SW 1271 (cell line): Measurements from ENCODE around the gene EEFSEC.

ENCODE experiments used
- DNase-seq, 2 experiments: peaks; one replicate each; lab custom pipeline; 2025; lab: John Stamatoyannopoulos, UW

The EEFSEC gene

GRCh38 chr3:128217702-128218547 lies 64.6 kb downstream of the EEFSEC start:
- DNase-seq = no peak

DNA sequence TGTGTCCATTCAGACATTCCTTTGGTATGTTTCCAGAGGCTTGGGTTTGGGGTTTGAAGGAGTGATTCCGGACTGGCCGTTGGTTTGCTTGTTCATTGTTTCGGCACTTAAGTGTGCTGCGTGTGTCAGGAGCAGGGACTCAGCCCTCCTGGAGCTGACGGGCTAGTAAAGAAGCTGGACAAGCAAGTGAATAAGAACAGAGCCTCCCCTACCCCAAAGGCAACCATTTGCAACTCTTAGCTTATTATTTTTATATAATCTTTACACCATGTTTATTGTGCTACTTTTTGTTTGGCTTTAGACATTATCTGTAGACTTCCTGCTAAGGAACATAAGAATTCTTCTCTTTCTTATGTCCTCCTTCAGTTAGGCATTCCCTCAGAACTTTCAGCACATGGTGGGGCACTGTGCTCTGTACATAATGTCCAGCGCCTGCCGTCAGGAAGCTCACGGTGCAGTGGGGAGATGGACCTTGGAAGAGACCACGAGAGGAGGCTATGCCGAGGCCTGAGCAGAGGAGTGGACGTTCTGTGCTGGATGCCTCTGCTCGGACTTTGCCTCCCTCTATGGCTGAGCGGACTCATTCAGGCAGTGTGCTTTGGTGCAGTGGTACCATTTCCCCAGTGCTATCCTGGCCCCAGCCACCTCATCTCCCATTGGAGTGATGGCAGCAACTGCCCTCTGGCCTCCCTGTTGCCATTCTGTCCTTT lies 65.4 kb downstream of the EEFSEC start:
- no peak for DNase-seq

DNA sequence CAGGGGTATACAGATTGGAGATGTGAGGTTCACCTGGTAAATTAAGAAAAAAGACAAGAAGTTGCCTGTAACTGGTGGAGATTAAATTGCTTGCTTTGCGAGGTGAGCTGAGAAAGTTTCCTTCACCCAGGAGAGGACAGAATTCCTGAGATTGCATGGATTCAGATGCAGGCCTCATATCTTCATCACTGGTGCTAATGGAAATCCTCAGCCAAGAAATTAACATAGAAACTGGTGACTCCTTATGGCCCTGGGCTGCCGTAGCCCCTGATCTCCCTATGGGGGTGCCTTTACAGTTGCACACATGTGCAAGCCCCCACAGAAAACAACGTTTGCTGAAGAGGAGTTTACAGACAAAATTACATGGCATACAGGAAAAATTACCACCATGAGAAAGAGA lies 68.0 kb downstream of the EEFSEC start:
- DNase-seq = no peak

DNA sequence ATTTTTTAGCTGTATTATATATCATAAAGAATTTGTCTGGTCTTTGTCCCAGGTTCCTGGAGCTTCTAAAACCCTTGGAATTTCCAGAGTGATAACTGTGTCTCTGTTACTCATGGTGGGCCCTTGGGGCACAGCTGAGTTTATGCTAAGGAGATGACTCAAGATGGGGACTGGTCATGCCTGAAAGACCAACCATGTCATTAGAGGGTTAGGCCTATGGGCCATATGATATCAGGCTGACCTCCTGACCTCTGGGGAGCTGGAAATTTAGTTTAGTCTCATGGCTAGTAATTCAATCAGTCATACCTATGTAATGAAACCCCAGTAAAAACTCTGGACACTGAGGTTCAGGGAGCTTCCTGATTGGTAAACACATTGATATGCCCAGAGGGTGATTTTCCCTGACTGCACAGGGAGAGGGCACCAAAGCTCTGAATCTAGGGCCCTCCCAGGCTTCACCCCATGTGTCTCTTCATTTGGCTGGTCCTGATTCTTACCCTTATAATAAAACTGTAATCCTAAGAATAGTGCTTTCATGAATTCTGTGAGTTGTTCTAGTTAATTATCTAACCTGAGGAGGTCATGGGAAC lies 69.6 kb downstream of the EEFSEC start:
- DNase-seq = no peak

DNA sequence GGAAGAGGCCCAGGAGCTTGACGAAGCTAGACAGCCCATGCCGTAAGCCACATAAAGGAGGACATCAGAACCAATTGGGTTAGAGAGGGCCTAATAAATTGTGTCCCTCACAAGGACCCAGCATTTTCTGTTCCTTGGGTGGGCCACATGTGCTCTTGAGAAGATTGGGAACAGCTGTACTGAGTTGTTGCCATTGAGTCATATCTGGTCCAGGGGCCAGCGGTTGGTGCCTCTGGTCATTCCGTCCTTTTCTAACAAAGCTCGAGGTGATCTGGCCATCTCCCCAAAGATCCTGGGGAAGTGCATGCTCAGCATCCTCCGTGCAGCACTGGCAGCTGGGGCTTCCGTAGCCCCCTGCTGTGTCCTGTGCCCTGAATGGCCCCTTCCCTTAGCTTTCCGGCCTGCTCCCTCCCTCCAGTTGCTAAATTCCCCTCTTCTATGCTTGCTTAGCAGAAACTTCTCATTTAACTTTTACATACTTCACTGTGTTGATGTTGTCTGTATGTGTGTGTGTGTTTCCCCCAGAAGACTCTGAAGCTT lies 73.0 kb downstream of the EEFSEC start:
- DNase-seq = no peak

DNA sequence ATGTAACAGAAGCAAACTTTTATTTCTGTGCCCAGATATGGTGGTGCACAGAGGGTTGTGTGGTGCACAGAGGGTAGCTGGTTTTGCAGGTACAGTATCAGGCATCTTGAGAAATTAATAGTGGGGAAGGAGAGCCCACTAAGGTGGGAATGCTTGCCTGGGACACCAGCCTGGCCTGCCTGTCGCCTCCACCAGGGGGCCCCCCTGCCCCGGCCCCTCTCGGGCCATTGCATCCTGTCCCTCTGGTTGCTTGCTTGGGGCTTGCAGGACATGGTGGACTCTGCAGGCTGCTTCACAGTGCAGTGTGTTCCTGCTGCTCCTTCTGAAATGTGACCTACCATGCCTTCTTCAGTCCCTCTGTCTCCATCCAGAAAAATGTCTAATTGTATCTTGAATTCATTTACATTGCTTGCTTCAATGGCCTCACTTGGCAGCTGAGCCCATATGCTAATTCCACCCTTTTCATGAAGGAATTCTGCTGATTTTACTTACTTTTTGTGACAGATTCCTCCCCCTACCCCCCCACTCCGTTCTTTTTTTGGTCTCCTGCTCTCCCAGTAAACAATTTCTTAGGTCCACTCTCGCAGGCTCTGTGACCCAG lies 73.6 kb downstream of the EEFSEC start:
- peak in 1 of 2 experiments; percentile 8 for DNase-seq

GRCh38 chr3:128227507-128227906 lies 74.2 kb downstream of the EEFSEC start:
- no peak for DNase-seq

- no peak for DNase-seq
Measured at GRCh38 chr3:128228366-128228910, 75.2 kb downstream of the EEFSEC start.

- no peak for DNase-seq
Measured at GRCh38 chr3:128229106-128229857, 76.0 kb downstream of the EEFSEC start.

DNA sequence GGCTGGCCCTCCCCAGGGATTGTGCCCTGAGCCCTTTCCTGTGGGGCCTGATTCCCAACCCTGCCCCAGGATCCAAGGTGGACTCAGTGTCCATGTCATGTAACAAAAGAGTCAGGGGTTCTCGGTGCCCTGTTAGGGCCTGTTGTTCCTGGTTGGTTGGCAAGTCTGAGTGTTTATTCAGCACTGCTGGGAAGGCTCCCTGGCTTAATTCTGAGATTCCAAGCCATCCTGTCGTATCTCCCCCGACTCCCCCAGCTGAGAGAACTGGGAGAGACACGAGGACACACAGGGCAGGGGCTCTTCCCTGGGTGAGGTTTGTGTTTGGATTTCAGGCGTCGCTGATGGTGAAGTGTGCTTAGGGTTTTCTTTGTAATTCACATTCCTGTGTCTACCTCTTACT lies 78.3 kb downstream of the EEFSEC start:
- no peak for DNase-seq

GRCh38 chr3:128232376-128233178 lies 79.3 kb downstream of the EEFSEC start:
- no peak for DNase-seq

GRCh38 chr3:128235207-128235926 lies 82.1 kb downstream of the EEFSEC start:
- DNase-seq = no peak

DNA sequence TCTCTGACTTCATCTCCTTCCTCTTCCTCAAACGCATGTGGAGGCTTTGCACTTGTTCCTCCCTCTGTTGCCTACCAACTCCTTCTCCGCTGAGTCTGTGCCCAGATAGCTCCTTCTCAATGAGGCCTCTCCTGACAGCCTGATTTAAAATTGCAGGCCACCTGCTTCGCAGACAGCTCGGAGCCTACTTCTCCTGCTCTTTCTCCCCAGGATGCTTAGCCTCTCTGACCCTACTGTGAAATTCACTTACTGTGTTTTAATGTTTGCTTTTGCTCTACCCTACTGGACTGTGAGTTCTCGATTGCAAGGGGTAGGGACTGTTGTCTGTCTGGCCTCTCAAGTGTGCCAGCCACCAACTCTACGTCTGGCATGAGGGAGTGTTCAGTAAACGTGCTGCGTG lies 83.4 kb downstream of the EEFSEC start:
- DNase-seq = no peak

GRCh38 chr3:128237348-128238183 lies 84.3 kb downstream of the EEFSEC start:
- no peak for DNase-seq

DNA sequence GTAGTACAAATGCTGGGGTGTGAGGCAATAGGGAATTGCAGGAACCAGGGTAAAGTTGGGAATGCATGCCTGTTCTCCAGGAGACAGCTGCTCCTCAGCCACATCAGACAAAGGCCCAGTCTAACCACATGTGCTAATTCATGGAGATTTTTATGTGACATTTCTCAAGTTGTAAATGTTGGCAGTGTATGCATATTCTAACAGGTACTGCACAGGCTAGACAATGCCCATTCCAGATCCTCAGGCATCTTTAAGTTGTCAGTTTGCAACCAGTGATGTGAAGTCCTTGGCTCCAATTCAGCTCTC lies 84.9 kb downstream of the EEFSEC start:
- DNase-seq = no peak

GRCh38 chr3:128239304-128239703 lies 86.0 kb downstream of the EEFSEC start:
- no peak for DNase-seq

GRCh38 chr3:128240232-128240631 lies 87.0 kb downstream of the EEFSEC start:
- DNase-seq = no peak

DNA sequence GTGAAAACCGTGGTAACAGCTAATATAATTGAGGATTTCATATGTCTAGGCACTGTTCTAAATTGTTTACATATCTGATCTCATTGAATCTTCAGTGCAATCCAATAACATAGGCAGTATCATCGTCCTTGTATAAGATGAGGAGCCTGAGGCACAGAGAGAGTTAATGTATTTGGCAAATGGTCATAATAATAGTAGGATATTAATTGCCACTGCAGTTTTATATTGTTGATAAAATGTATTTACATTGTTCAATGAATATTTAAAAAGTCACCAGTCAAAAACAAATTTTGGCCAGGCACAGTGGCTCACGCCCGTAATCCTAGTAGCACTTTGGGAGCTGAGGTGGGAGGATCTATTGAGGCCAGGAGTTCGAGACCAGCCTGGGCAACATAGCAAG lies 88.5 kb downstream of the EEFSEC start:
- DNase-seq = no peak
